HepG2 (cell line): ENCODE results near the gene FOXR1. TPM values are rescaled to one million over a fixed set of nuclear protein-coding genes. Genes with fewer than 3 reads are reported as not detected.

Experiments
- ARNT2 ChIP-seq: sonication (generic); formaldehyde crosslinking; IDR thresholded peaks from 2 replicates; pipeline ENCODE4 v1.8.0; 2022; ENCODE audit warnings: mild to moderate bottlenecking, low read depth, missing genetic modification reagents, moderate library complexity
- BRF2 ChIP-seq: sonication (generic); formaldehyde crosslinking; IDR thresholded peaks from 2 replicates; pipeline ENCODE4 v1.8.1; 2022; ENCODE audit warnings: mild to moderate bottlenecking, missing genetic modification reagents
- ELK4 ChIP-seq: sonication (generic); formaldehyde crosslinking; IDR thresholded peaks from 2 replicates; pipeline ENCODE4 v1.9.0; 2021; ENCODE audit warnings: missing genetic modification reagents, borderline replicate concordance
- FOSL1 ChIP-seq: sonication (generic); formaldehyde crosslinking; IDR thresholded peaks from 2 replicates; pipeline ENCODE4 v1.9.0; 2021; ENCODE audit warnings: missing genetic modification reagents, borderline replicate concordance
- HOXA7 ChIP-seq: sonication (generic); formaldehyde crosslinking; IDR thresholded peaks from 2 replicates; pipeline ENCODE4 v1.8.1; 2022; ENCODE audit warnings: mild to moderate bottlenecking, missing genetic modification reagents, moderate library complexity
- MXI1 ChIP-seq: IDR thresholded peaks from 3 replicates; pipeline ENCODE4 v1.6.1; 2012; ENCODE audit warnings: low read depth, low read length, inconsistent platforms, borderline replicate concordance
- MYNN ChIP-seq: sonication (generic); formaldehyde crosslinking; IDR thresholded peaks from 2 replicates; pipeline ENCODE4 v1.4.0; 2020; ENCODE audit warnings: mild to moderate bottlenecking, low read depth, missing genetic modification reagents
- NPAS2 ChIP-seq: sonication (generic); formaldehyde crosslinking; IDR thresholded peaks from 2 replicates; pipeline ENCODE4 v1.8.0; 2022; ENCODE audit warnings: mild to moderate bottlenecking, missing genetic modification reagents, borderline replicate concordance
- RARG ChIP-seq: sonication (generic); formaldehyde crosslinking; IDR thresholded peaks from 2 replicates; pipeline ENCODE4 v1.4.0; 2020; ENCODE audit warnings: low read depth, mild to moderate bottlenecking, missing genetic modification reagents
- SAP130 ChIP-seq: IDR thresholded peaks from 2 replicates; pipeline ENCODE4 v1.6.1; 2016; ENCODE audit warnings: low read depth
- SMARCE1 ChIP-seq: fragments of 450-650 bp; IDR thresholded peaks from 2 replicates; pipeline ENCODE4 v1.6.1; 2017; ENCODE audit warnings: borderline replicate concordance
- ZFP36L1 ChIP-seq: sonication (generic); formaldehyde crosslinking; IDR thresholded peaks from 2 replicates; pipeline ENCODE4 v1.8.0; 2022; ENCODE audit warnings: mild to moderate bottlenecking, missing genetic modification reagents, moderate library complexity
- ZMYM2 ChIP-seq: sonication (generic); formaldehyde crosslinking; IDR thresholded peaks from 2 replicates; pipeline ENCODE4 v1.8.0; 2022; ENCODE audit warnings: mild to moderate bottlenecking, missing genetic modification reagents
- ZNF234 ChIP-seq: sonication (generic); formaldehyde crosslinking; conservative IDR thresholded peaks from 2 replicates; pipeline ENCODE4 v1.5.1; 2020; ENCODE audit warnings: mild to moderate bottlenecking, missing genetic modification reagents
- ZNF260 ChIP-seq: sonication (generic); formaldehyde crosslinking; IDR thresholded peaks from 2 replicates; pipeline ENCODE4 v1.4.0; 2020; ENCODE audit warnings: missing genetic modification reagents, low read depth, mild to moderate bottlenecking, borderline replicate concordance
- ZNF407 ChIP-seq: sonication (generic); formaldehyde crosslinking; IDR thresholded peaks from one replicate; pipeline ENCODE4 v1.5.1; 2020; ENCODE audit warnings: mild to moderate bottlenecking, missing genetic modification reagents; ENCODE audit errors: not compliant biosample characterization
- ZNF567 ChIP-seq: sonication (generic); formaldehyde crosslinking; IDR thresholded peaks from 2 replicates; pipeline ENCODE4 v1.8.1; 2023; ENCODE audit warnings: mild to moderate bottlenecking, missing genetic modification reagents, borderline replicate concordance
- ZNF576 ChIP-seq: sonication (generic); formaldehyde crosslinking; IDR thresholded peaks from 2 replicates; pipeline ENCODE4 v1.4.0; 2020; ENCODE audit warnings: mild to moderate bottlenecking, missing genetic modification reagents
- ZNF792 ChIP-seq: IDR thresholded peaks from 2 replicates; pipeline ENCODE4 v1.6.1; 2016
- polyA plus RNA-seq, 8 experiments: library from polyadenylated mRNA; depleted of rRNA in 3 of 8; stranded (reverse) in 7 of 8; unstranded in 1 of 8; fragments of >200 nt; fragmentation: Illumina TruSeq in 4 of 8; extraction: Trizol in 4 of 8; gene quantifications; 2 replicates each; pipeline versions ENCODE4 v1.2.1 to v1.2.3, GENCODE V29; 2011 to 2016; ENCODE audit warnings: low read depth in 4 of 8, missing spikeins in 1 of 8, mixed read lengths in 1 of 8; ENCODE audit not compliant: insufficient read depth in 1 of 8
- total RNA-seq, 5 experiments: library from RNA; depleted of rRNA; stranded (reverse); fragments of >200 nt; fragmentation: Illumina TruSeq; extraction: Trizol; gene quantifications; 2 replicates each; pipeline ENCODE4 v1.2.3, GENCODE V29; 2016; ENCODE audit warnings: low read depth in 1 of 5

FOXR1 gene
- total and polyA plus RNA-seq, 2 of the 13 experiments (the other 11 are each of a cell fraction or from before 2014, with no cell fraction given): not detected

- TF ChIP-seq SAP130 (CRISPR knock-in tag): peak; percentile 84; the same call in 1 of the 2 replicates
- no peak for TF ChIP-seq BRF2 (CRISPR knock-in tag)
- TF ChIP-seq ZMYM2: no peak
- TF ChIP-seq ELK4 (CRISPR knock-in tag): no peak
- no peak for TF ChIP-seq ZNF576
- TF ChIP-seq HOXA7 (CRISPR knock-in tag): no peak
- TF ChIP-seq MYNN (CRISPR knock-in tag): no peak
- TF ChIP-seq ZNF260 (CRISPR knock-in tag): no peak
- no peak for TF ChIP-seq ZNF234
- TF ChIP-seq RARG: no peak
- no peak for TF ChIP-seq ZNF567 (CRISPR knock-in tag)
- TF ChIP-seq MXI1: peak; percentile 57; the same call in 1 of the 3 replicates
- peak; percentile 60 for TF ChIP-seq ZFP36L1 (CRISPR knock-in tag)
- TF ChIP-seq FOSL1 (CRISPR knock-in tag): no peak
- TF ChIP-seq ZNF407 (CRISPR knock-in tag): no peak
- TF ChIP-seq ARNT2 (CRISPR knock-in tag): no peak
- no peak for TF ChIP-seq NPAS2 (CRISPR knock-in tag)
- TF ChIP-seq ZNF792 (CRISPR knock-in tag): 0 out of 2 replicates have a peak, but pooled peaks have one; percentile 26
- TF ChIP-seq SMARCE1: no peak
Measured at GRCh38 chr11:118997627-118998387, 26.2 kb downstream of the FOXR1 start, which contains the start of gene CENATAC (continued).
